Frontal cortex (tissue), 1 donor: ENCODE results near the gene GIT2. TPM values are rescaled to one million over a fixed set of nuclear protein-coding genes. Genes with fewer than 3 reads are reported as not detected.

Source experiments
- total RNA-seq: library from RNA; depleted of rRNA; stranded (reverse); fragments of >200 nt; gene quantifications from one replicate; pipeline ENCODE4 v1.2.3, GENCODE V29; 2014

GIT2 gene
- total RNA-seq, 1 donor from 2014 or later = 20.4 TPM

Other genes with a start within 250 kb of the GIT2 start
- not detected for gene TRPV4, start 163.0 kb downstream of the GIT2 start, total RNA-seq
- 16.3 TPM for gene GLTP, start 115.8 kb downstream of the GIT2 start, total RNA-seq
- 5.3 TPM for gene TCHP, start 96.1 kb downstream of the GIT2 start, total RNA-seq
- 24.9 TPM for gene ANKRD13A, start 3.1 kb upstream of the GIT2 start, total RNA-seq
- 113 TPM for gene C12orf76, start 52.2 kb upstream of the GIT2 start, total RNA-seq
- gene IFT81, start 128.0 kb upstream of the GIT2 start, total RNA-seq = 118 TPM